Measurements from ENCODE around the gene PPP1R3F. TPM values are rescaled to one million over a fixed set of nuclear protein-coding genes. Genes with fewer than 3 reads are reported as not detected.

Gene PPP1R3F
- total and polyA plus RNA-seq, 9 of the 15 experiments (the other 6 are each of a cell fraction or from before 2014, with no cell fraction given) = 0.03 to 0.91 (median 0.43) TPM; not detected in 1

- TF ChIP-seq TFAP4 (CRISPR knock-in tag; IDR thresholded peaks at IDR 0.05; ENCODE audit: borderline replicate concordance) = peak; percentile 44; the same call in 1 of the 2 replicates
- TF ChIP-seq PRDM10 (IDR thresholded peaks at IDR 0.05; ENCODE audit: partially characterized antibody) = peak; percentile 95
- TF ChIP-seq SMC3 (conservative IDR thresholded peaks at IDR 0.05; ENCODE audit: insufficient read depth, low read depth, low read length) = no peak
- no peak for TF ChIP-seq SNIP1 (IDR thresholded peaks at IDR 0.05; ENCODE audit: low read depth)
- no peak for TF ChIP-seq ZNF778 (CRISPR knock-in tag; IDR thresholded peaks at IDR 0.05)
- no peak for TF ChIP-seq TSHZ1 (CRISPR knock-in tag; IDR thresholded peaks at IDR 0.05)
- TF ChIP-seq MTA3 (IDR thresholded peaks at IDR 0.05; ENCODE audit: borderline replicate concordance) = peak; percentile 21; the same call in 1 of the 2 replicates
- TF ChIP-seq ZNF717 (CRISPR knock-in tag; IDR thresholded peaks at IDR 0.05) = no peak
- peak; percentile 69 for TF ChIP-seq L3MBTL2 (IDR thresholded peaks at IDR 0.05)
- peak; percentile 68 for TF ChIP-seq NFYB (IDR thresholded peaks at IDR 0.05; ENCODE audit: extremely low read depth, insufficient read length)
- no peak for TF ChIP-seq COPS2 (conservative IDR thresholded peaks at IDR 0.05)
- peak; percentile 85 for TF ChIP-seq ATF7 (IDR thresholded peaks at IDR 0.05)
- peak; percentile 38 for TF ChIP-seq KDM5B (IDR thresholded peaks at IDR 0.05; ENCODE audit: insufficient replicate concordance, low read depth, low read length)
- TF ChIP-seq, protein P1, sequence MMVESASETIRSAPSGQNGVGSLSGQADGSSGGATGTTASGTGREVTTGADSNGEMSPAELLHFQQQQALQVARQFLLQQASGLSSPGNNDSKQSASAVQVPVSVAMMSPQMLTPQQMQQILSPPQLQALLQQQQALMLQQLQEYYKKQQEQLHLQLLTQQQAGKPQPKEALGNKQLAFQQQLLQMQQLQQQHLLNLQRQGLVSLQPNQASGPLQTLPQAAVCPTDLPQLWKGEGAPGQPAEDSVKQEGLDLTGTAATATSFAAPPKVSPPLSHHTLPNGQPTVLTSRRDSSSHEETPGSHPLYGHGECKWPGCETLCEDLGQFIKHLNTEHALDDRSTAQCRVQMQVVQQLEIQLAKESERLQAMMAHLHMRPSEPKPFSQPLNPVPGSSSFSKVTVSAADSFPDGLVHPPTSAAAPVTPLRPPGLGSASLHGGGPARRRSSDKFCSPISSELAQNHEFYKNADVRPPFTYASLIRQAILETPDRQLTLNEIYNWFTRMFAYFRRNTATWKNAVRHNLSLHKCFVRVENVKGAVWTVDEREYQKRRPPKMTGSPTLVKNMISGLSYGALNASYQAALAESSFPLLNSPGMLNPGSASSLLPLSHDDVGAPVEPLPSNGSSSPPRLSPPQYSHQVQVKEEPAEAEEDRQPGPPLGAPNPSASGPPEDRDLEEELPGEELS (CRISPR knock-in tag; IDR thresholded peaks at IDR 0.05; ENCODE audit: borderline replicate concordance) = no peak
- no peak for TF ChIP-seq SMARCA5 (IDR thresholded peaks at IDR 0.05)
- no peak for TF ChIP-seq PCBP1 (IDR thresholded peaks at IDR 0.05; ENCODE audit: low read depth, low read length, poor library complexity, severe bottlenecking)
- TF ChIP-seq ESRRB (CRISPR knock-in tag; IDR thresholded peaks at IDR 0.05; ENCODE audit: borderline replicate concordance) = no peak
Observed at GRCh38 chrX:49269010-49269766, 405 bp upstream of the PPP1R3F start (continued).

All from K562 (cell line).